RWPE1 (cell line): ENCODE data around the gene SYNPO2.

ENCODE experiments used
- CTCF ChIA-PET: fragments of 350-600 bp; sonication (Branson Sonifier 250); formaldehyde crosslinking; extraction: SDS; loops from one replicate; lab custom pipeline; 2021; lab: Yijun Ruan, JAX
- POLR2A ChIA-PET: fragments of 400-600 bp; formaldehyde crosslinking; extraction: SDS; loops from one replicate; lab custom pipeline; 2020; ENCODE audit warnings: antibody characterized with exemption; ENCODE audit not compliant: low non-redundant PET; lab: Yijun Ruan, JAX
- DNase-seq: peaks from one replicate; pipeline ENCODE4 v3.0.0; 2012; ENCODE audit warnings: low spot score
- H3K27ac ChIP-seq: fragments of 450-650 bp; 2 replicates; pipeline ENCODE4 v1.5.1; 2017
- TF ChIP-seq, protein P1 (sequence below): fragments of 450-650 bp; conservative IDR thresholded peaks from 2 replicates; pipeline ENCODE4 v1.5.1; 2017; ENCODE audit warnings: low read depth, mild to moderate bottlenecking

SYNPO2 gene

DNA sequence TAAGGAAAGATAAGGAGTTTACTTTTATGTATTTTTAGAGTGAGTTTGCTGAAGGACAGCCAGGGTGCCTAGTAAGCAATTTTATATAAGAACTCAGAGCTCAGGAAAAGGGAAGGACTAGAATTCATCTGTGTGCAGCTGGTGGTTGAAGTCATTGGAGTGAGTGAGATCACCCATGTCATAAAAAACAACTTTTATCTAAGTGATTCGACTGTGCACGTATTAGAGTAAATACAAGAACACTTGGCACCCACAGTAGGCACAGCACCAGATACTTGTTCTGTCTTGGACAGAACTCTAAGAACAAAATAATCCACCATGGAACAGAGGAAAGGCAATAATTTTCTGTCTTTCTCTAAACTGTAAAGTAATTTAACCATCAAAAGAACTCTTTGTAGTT lies 31.6 kb downstream of the SYNPO2 start:
- no peak overlapping the region for H3K27ac ChIP-seq
- ChIA-PET CTCF (no interaction called here), POLR2A (no interaction called here)
- no peak for DNase-seq
- TF ChIP-seq, protein P1, sequence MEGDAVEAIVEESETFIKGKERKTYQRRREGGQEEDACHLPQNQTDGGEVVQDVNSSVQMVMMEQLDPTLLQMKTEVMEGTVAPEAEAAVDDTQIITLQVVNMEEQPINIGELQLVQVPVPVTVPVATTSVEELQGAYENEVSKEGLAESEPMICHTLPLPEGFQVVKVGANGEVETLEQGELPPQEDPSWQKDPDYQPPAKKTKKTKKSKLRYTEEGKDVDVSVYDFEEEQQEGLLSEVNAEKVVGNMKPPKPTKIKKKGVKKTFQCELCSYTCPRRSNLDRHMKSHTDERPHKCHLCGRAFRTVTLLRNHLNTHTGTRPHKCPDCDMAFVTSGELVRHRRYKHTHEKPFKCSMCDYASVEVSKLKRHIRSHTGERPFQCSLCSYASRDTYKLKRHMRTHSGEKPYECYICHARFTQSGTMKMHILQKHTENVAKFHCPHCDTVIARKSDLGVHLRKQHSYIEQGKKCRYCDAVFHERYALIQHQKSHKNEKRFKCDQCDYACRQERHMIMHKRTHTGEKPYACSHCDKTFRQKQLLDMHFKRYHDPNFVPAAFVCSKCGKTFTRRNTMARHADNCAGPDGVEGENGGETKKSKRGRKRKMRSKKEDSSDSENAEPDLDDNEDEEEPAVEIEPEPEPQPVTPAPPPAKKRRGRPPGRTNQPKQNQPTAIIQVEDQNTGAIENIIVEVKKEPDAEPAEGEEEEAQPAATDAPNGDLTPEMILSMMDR, result no peak

DNA sequence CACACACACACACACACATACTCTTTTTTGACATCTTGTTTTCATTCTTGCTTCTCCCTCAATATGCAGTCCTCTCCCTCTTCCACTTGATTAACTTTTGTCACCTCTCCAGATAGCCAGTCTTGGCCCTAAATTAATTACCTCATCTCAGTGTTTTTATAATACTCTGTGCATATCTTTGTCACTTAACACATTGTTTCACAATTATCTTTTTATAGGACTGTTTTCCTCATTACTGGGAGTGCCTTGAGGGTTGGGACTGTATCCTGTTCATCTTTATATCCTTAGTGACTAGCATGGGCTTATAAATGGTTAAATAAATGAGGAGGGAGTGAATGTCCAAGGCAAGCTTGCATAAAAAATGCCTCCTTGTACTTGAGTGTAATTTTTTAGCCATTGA lies 33.1 kb downstream of the SYNPO2 start:
- TF ChIP-seq, protein P1, result no peak

DNA sequence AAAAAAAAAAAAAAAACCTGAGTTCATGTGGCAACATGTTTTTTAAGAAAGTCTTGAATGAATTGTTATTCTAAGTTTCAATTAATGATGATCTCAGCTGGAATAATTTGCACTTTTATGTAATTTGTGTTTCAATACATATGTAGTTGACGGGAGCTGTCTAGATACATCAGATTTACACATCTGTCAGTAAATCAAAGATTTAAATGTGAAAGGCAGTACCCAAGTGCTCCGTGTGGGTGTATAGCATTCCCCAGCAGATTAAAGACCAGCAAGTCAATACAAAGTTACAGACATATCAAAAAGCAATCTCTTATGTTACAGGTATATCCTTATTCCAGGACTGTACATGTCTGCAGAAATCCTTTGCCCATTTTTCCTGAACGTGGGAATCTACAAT lies 35.2 kb downstream of the SYNPO2 start:
- POLR2A ChIA-PET, result no interaction called here

More for the DNA sequence above, 33.1 kb downstream of the SYNPO2 start:
- ChIA-PET CTCF (no interaction called here), POLR2A (no interaction called here)
- no peak overlapping the region for H3K27ac ChIP-seq
- no peak for DNase-seq

DNA sequence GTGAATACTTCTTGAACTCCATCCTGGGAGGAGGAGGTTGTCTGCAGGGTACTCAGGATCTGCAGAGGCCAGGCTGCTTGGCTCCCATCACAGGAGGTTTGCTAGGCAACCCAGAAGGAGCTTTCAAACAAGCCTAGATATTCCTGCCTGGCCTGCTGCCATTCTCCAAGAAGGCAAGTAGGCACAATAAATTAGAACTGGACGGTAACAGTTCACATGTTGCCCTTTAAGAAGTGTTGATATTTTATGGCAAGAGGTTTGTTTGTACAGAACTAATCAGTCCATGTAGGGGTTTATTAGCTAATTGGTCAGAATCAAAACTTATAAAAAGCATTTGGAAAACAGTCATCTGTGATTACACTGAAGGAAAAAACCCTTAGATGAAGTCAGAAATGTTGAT lies 39.3 kb downstream of the SYNPO2 start:
- TF ChIP-seq, protein P1, result no peak
- CTCF ChIA-PET, result no interaction called here
- POLR2A ChIA-PET, result no interaction called here
- no peak overlapping the region for H3K27ac ChIP-seq
- DNase-seq, result no peak

More for the DNA sequence above, 35.2 kb downstream of the SYNPO2 start:
- TF ChIP-seq, protein P1, result no peak
- CTCF ChIA-PET, result interaction anchor here (0.5 kb wide), 1 partner anchor 1614 kb away, joined by 3 read pairs; no protein-coding TSS in a partner anchor
- H3K27ac ChIP-seq, result no peak overlapping the region
- no peak for DNase-seq

DNA sequence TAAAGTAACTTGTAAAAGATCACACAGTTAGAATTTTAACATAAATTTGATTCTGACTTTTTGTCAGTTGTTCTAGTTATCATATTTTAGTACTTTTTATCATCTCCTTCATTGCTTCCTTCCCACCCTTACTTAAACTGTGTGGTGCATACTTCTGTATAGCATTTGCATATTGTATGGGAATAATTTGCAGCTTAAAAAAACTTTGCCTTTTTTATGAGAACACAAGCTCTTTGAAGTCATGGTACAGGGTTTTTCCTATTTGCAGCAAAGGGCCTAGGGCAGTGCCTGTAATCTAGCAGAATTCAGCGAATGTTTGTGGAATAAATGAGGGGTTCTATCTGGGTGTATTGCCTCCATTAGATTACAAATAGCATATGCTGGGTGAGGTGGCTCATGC lies 41.6 kb downstream of the SYNPO2 start:
- ChIA-PET CTCF (no interaction called here), POLR2A (no interaction called here)
- H3K27ac ChIP-seq, result no peak overlapping the region
- no peak for DNase-seq
- TF ChIP-seq, protein P1, result no peak

DNA sequence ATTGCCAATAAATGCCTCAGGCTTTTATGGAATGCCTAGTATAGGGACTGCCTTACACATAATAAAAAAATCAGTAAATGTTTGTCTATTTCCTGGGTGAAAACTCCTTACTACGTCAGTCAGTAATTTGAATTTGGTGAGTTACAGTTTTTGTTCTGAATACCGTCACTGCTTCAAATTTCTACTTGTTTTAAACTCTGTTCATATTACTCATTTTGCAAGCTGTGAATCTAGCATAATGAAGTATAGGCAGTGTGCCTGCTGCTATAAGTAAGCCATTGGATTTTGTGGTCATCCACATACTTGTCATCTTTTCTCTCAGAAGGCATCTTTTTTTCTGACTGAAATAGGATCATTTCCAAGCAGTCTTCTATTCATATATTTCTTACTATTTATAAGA lies 43.1 kb downstream of the SYNPO2 start:
- POLR2A ChIA-PET, result no interaction called here
- H3K27ac ChIP-seq, result no peak overlapping the region
- DNase-seq, result no peak
- CTCF ChIA-PET, result interaction anchor here (0.5 to 0.8 kb wide), 3 partner anchors 49 to 859 kb away, joined by 3 read pairs; no protein-coding TSS in a partner anchor
- TF ChIP-seq, protein P1, result no peak
